HG03521 (cell line): ENCODE results near the gene AMER1.
"Not testable (repeated sequence)": the region's sequence is repeated elsewhere in the genome, so short reads cannot be mapped to it uniquely, and the experiment has no call there.

Source experiments
- ATAC-seq: cut with Tn5 transposase; IDR thresholded peaks from one replicate; pipeline ENCODE4 v1.9.1; 2021; ENCODE audit warnings: mild to moderate bottlenecking, moderate library complexity; ENCODE audit not compliant: unreplicated experiment

AMER1 gene

DNA sequence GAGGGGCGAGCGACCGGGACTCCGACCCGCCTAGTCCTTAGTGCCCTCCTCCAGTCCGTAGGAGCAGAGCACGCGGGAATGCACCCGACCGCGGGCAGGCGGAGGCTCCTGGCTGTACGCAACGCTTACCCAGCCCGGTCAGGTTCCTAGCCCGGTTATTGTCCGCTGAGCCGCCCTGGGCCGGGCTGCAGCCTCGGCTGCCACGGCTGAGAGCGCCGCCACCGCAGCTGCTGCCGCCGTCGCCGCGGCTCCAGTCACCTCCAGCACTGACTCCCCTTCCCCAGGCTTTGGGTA is at the start of gene AMER1:
TSS of gene AMER1 (minus strand) at position 268 of the 294 bp plus-strand sequence. CDS start 12,422 bp downstream, outside the sequence.
- peak; percentile 37 for ATAC-seq

DNA sequence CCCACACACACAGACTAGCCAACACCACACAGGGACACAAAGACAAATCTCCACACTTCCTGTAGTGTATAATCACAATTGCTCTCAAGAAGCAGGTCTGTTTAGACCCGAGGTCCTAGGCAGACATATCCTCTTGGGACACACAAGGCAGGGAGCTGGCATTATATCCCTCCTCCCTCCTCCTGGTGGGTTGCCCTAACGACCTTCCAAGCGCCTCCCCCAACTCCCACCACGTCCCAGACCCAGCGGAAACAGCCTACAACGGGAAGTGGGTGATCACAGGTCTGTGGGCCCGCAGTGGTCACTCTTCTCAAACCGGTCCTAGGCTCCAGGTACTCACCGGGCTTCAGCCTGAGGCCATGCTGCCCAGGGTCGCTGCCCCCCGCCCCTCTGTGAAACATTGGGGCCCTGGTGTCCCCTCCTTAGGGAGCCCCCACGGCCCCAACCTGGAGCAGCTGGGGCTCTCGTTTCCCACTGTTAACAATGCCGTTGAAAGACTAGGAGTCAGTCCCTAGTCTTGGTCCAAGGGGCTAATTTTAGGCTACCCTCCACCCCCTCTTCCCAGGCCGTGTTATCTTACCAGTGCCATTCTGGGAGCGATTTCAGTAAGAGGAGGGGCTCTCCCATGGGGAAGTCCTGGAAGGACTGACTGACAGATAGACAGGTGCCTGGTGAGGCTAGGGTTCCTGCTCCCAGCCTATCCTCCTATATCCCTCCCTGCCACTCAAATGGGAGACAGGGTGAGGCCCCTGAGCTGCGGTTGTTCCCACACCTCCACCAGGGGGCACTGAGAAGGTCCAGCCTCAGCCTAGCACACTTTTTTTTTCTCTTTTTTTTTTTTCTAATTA is 24.8 kb upstream of the AMER1 start, which contains the start of gene ASB12:
TSS of gene ASB12 (minus strand) at position 485 of the 848 bp plus-strand sequence. CDS start 4,957 bp downstream, outside the sequence.
- ATAC-seq = no peak

GRCh38 chrX:64229154-64229553 is 23.6 kb upstream of the AMER1 start:
- no peak for ATAC-seq

DNA sequence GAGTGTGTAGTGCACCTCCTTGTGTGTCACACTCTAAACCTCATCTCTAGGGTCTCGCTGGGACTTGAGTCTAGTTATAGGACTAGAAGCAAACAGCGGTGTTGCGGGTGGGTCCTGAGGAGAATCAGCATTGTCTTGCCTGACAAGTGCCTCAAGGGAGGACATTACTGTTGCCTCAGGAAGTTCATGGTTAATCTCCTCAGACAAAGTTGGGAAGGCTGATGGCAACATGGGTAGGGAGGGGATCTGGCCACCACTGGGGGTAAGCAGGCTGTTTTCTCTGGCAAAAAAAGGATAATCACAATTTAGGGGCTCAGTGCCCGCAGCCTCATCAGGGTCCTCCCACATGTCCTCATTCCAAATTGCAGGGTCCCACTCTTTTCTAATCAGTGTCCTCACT is 12.5 kb upstream of the AMER1 start:
- no peak for ATAC-seq

DNA sequence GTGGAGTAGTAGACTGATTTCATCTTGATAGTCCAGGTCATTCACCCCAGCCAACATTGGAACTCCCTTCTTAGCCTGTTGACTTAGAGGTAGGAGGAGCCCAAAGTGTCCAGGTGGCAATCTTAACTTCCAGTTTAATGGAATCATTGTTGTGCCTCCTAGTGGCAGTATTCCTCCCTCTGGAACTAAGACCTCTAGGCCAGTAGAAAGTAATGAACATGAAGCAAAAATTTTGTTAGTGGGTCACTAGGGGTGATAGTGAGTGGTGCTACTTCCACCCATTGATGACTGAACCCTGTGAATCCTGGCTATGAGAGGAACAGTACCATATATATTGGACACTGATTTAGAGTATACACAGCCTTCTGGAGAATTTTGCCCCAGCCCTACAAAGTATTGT is 8.5 kb upstream of the AMER1 start:
- not testable (repeated sequence) for ATAC-seq

DNA sequence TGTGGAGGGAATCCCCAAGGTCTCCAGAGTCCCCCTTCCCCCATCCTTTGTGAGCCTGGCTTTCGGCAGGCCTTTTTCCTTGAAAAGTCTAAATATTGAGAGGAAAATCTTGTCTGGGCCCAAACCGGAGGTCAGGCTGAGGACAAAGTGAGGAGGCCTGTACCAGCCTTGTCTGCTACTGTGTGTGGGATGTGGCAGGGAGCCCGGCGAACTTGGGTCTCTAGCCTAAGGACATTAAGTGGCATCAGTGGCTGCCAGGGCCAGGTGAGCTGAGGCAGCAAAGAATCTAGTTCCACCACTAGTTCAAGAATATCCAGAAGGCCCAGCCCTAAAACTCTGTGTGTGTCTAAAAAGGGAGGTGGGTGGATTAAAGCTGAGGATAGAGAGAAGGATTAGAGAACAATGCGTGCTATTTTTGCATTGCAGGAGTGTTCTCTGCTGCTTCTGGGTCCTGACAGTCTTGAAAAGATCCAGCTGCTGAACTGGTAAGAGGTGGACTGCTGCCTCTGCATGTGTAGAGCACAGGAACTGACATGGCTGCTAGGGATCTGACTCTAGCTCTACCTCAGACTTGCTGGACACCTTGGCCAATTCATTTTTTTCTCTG is 1.2 kb upstream of the AMER1 start:
- no peak for ATAC-seq

DNA sequence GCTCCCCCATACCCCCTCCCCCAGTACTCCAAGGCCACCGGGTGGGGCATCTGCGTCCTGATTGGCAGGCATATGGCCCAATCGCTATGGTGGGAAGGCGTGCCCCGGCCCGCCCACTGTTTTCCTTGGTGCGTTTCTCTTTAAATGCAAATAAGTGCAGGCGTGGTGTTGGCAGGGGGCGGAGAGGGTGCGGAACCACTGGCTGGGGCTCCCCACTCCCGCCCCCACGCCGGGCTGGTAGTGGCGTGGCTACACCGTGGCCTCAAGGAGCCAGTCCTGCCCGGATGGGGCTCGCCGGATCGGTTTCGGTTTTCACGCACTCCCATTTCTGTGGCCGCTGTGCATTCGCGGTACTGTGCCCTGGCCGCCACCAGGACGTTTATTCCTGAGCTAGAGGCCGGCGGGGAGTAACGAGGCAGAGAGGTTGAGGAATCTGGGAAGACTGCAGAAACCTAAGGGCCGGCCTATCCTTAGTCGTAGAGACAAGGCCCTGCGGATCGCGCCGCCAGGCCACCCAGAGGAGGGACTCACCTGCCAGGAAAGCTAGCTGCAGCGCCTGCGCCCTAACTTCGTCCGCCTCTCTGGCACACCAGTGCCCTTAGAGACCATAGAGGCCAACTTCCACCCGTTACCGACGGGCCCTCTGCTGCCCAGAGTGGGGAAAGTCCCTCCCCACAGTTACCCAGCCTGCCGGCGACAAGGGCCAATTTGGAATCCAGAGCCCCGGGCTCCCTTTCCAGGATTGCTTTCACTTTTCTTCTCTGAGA is 410 bp upstream of the AMER1 start:
- ATAC-seq = peak; percentile 92

- ATAC-seq = no peak
These were observed 637 bp downstream of the AMER1 start for GRCh38 chrX:64204701-64205440.

GRCh38 chrX:64204252-64204651 is 1.3 kb downstream of the AMER1 start:
- ATAC-seq = no peak

GRCh38 chrX:64202808-64203325 is 2.6 kb downstream of the AMER1 start:
- no peak for ATAC-seq

DNA sequence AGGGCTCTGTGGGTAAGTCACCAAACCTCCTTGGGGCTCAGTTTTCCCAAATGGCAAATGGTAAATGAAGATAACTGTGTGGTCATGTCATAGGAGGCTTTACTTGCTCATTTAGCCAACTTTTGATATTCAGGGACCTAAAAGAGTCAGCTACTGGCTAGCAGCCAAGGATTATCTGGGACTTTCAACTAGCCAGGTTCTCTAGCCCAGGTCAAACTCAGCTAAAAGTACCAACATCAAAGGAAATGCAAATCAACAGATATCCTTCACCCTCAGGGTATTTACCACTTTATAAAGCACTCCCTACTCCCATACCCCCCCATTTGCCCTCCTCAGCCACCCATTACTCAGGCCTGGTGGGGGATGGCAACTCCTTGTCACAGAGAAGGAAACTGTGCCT is 7.5 kb downstream of the AMER1 start:
- ATAC-seq = no peak

GRCh38 chrX:64196606-64197005 is 8.9 kb downstream of the AMER1 start:
- ATAC-seq = no peak

- no peak for ATAC-seq
These were observed 9.6 kb downstream of the AMER1 start for GRCh38 chrX:64195862-64196261.

GRCh38 chrX:64192673-64193072 is 12.8 kb downstream of the AMER1 start:
- no peak for ATAC-seq

DNA sequence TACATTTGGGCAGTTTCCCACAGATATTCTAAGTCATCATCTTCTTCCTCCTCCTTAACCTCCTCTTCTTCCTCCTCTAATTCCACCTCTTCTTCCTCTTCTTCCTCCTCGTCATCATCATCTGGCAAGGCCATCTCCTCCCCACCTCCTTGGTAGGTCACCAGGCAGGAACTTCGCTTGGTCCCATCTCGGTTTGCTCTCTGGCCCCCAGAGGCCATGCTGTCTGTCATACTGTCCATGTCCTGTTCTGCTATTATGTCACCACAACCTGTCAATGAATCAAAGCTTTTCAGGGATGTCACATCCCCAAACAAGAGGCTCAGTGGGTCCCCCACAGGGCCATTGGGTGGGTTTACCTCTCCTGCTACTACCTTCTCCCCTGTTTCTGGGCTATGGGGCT is 13.5 kb downstream of the AMER1 start:
- no peak for ATAC-seq

- ATAC-seq = no peak
These were observed 14.1 kb downstream of the AMER1 start for GRCh38 chrX:64191281-64192010.

- no peak for ATAC-seq
These were observed 15.3 kb downstream of the AMER1 start for GRCh38 chrX:64190136-64190740.

- no peak for ATAC-seq
These were observed 16.6 kb downstream of the AMER1 start for GRCh38 chrX:64188901-64189300.

GRCh38 chrX:64187762-64188150 is 17.8 kb downstream of the AMER1 start:
- no peak for ATAC-seq
